Keratinocyte (primary cell): ENCODE results near the gene OSBPL8. TPM values are rescaled to one million over a fixed set of nuclear protein-coding genes. Genes with fewer than 3 reads are reported as not detected.

Experiments
- DNase-seq: peaks from one replicate; pipeline ENCODE4 v3.0.0-alpha.2; 2011; ENCODE audit warnings: low read depth, missing footprints, low spot score
- FAIRE-seq: peaks from 2 replicates; lab custom pipeline; 2011; peaks lifted over from hg19 to GRCh38; lab: Jason Lieb, UNC
- H2AFZ ChIP-seq: 2 replicates; pipeline ENCODE4 v1.6.0; 2012; ENCODE audit warnings: low read length, control low read depth, inconsistent platforms; ENCODE audit not compliant: control insufficient read depth
- H3K27ac ChIP-seq: 2 replicates; pipeline ENCODE4 v1.5.1; 2011; ENCODE audit warnings: low read length; ENCODE audit not compliant: control insufficient read depth, insufficient read depth
- H3K27me3 ChIP-seq: 3 replicates; pipeline ENCODE4 v1.6.0; 2011; ENCODE audit warnings: low read length; ENCODE audit not compliant: control insufficient read depth, insufficient read depth; ENCODE audit errors: extremely low read depth
- H3K36me3 ChIP-seq, 2 experiments: 2 replicates in 1 of 2; 3 replicates in 1 of 2; pipeline ENCODE4 v1.5.1; 2011; ENCODE audit warnings: low read length in 2 of 2, mild to moderate bottlenecking in 1 of 2; ENCODE audit not compliant: control insufficient read depth in 2 of 2, insufficient read depth in 2 of 2; ENCODE audit errors: extremely low read depth in 1 of 2
- H3K4me1 ChIP-seq: 3 replicates; pipeline ENCODE4 v1.5.1; 2011; ENCODE audit warnings: low read length; ENCODE audit not compliant: control insufficient read depth, insufficient read depth; ENCODE audit errors: extremely low read depth
- H3K4me2 ChIP-seq: 3 replicates; pipeline ENCODE4 v1.6.0; 2011; ENCODE audit warnings: low read depth, low read length; ENCODE audit not compliant: control insufficient read depth, insufficient read depth; ENCODE audit errors: extremely low read depth
- H3K4me3 ChIP-seq, 3 experiments: fragments of 200-600 bp in 1 of 3; sonication (generic) in 1 of 3; 2 replicates in 2 of 3; 3 replicates in 1 of 3; pipeline ENCODE4 v1.5.1; 2011 to 2016; ENCODE audit warnings: low read length in 3 of 3, mild to moderate bottlenecking in 3 of 3, control low read depth in 2 of 3, inconsistent platforms in 1 of 3, low read depth in 1 of 3, mixed read lengths in 1 of 3, mixed run types in 1 of 3, moderate library complexity in 1 of 3; ENCODE audit not compliant: control insufficient read depth in 2 of 3, insufficient read depth in 2 of 3; ENCODE audit errors: extremely low read depth in 1 of 3
- H3K79me2 ChIP-seq: 2 replicates; pipeline ENCODE4 v1.6.0; 2012; ENCODE audit warnings: low read length; ENCODE audit not compliant: control insufficient read depth, insufficient read depth
- H3K9ac ChIP-seq: 3 replicates; pipeline ENCODE4 v1.6.0; 2011; ENCODE audit warnings: low read length; ENCODE audit not compliant: control insufficient read depth, insufficient read depth; ENCODE audit errors: extremely low read depth
- H3K9me1 ChIP-seq: 3 replicates; pipeline ENCODE4 v1.6.0; 2011; ENCODE audit warnings: low read length; ENCODE audit not compliant: control insufficient read depth, insufficient read depth; ENCODE audit errors: extremely low read depth
- H3K9me3 ChIP-seq: 2 replicates; pipeline ENCODE4 v1.5.1; 2012; ENCODE audit warnings: low read depth, low read length; ENCODE audit not compliant: control insufficient read depth
- H4K20me1 ChIP-seq: 3 replicates; pipeline ENCODE4 v1.6.0; 2011; ENCODE audit warnings: low read length; ENCODE audit not compliant: control insufficient read depth, insufficient read depth; ENCODE audit errors: extremely low read depth
- CTCF ChIP-seq, 3 experiments: IDR thresholded peaks in 1 of 3; conservative IDR thresholded peaks in 1 of 3; optimal IDR thresholded peaks in 1 of 3; 2 replicates in 2 of 3; 3 replicates in 1 of 3; pipeline versions ENCODE3 to v1.5.1; 2011; ENCODE audit warnings: low read length in 3 of 3, mild to moderate bottlenecking in 3 of 3, moderate library complexity in 2 of 3, control low read depth in 1 of 3, inconsistent platforms in 1 of 3; ENCODE audit not compliant: insufficient read depth in 2 of 3; ENCODE audit errors: extremely low read depth in 1 of 3
- EZH2 ChIP-seq: IDR thresholded peaks from one replicate; pipeline ENCODE4 v1.6.1; 2012; ENCODE audit warnings: inconsistent platforms, mild to moderate bottlenecking, low read length, moderate library complexity
- dilution Hi-C: fragments of 300-500 bp; cut with MboI; formaldehyde crosslinking; loops from one replicate; pipeline ENCODE4 v1.7.0; 2020; ENCODE audit warnings: low sequenced_read_pairs; ENCODE audit not compliant: extremely low pct_ligation_motif_present
- polyA plus RNA-seq, 5 experiments: library from polyadenylated mRNA; depleted of rRNA in 3 of 5; stranded (reverse) in 3 of 5; stranded (forward) in 1 of 5; unstranded in 1 of 5; fragments of >200 nt; gene quantifications; 1 replicate in 1 of 5; 2 replicates in 3 of 5; 3 replicates in 1 of 5; pipeline versions ENCODE4 v1.2.1 to v1.2.3, GENCODE V29; 2011 to 2012; ENCODE audit warnings: missing spikeins in 2 of 5, low read depth in 1 of 5, low replicate concordance in 1 of 5

OSBPL8 gene
- polyA plus RNA-seq, 1 donor (not counting 4 experiments of a cell fraction or from before 2014, with no cell fraction given) = 33.7 TPM

- Histone ChIP-seq H3K4me3 (no peak overlapping the region), H3K27me3 (no peaks in the 10 kb centered on the region), H3K9me1 (peaks cover 3% of the 10 kb centered on the region), H3K36me3 (peaks cover 1 to 9% of the 10 kb centered on the region in 2 experiments), H3K27ac (no peak overlapping the region), H3K9me3 (no peaks in the 10 kb centered on the region), H4K20me1 (no peaks in the 10 kb centered on the region), H3K4me2 (no peak overlapping the region), H3K4me1 (peaks cover 14% of the 10 kb centered on the region), H3K79me2 (no peaks in the 10 kb centered on the region), H3K9ac (no peak overlapping the region), H2AFZ (no peak overlapping the region)
- DNase-seq = no peak
- FAIRE-seq = peak; percentile 9
- dilution Hi-C loops = no loop called here
- TF ChIP-seq EZH2 = no peak
- no peak for TF ChIP-seq CTCF (optimal IDR thresholded peaks at IDR 0.05 in 1 of 3, IDR thresholded peaks at IDR 0.05 in 1 of 3, conservative IDR thresholded peaks at IDR 0.05 in 1 of 3; ENCODE audit: extremely low read depth in 1 of 3, insufficient read depth in 2 of 3, low read length in 3 of 3)
These were observed 185.1 kb downstream of the OSBPL8 start for GRCh38 chr12:76374386-76375020.

GRCh38 chr12:76368230-76368629, 191.3 kb downstream of the OSBPL8 start:
- Histone ChIP-seq H3K9ac (no peak overlapping the region), H3K4me1 (peaks cover 9% of the 10 kb centered on the region), H3K9me1 (no peaks in the 10 kb centered on the region), H4K20me1 (no peaks in the 10 kb centered on the region), H3K36me3 (peaks cover 8 to 10% of the 10 kb centered on the region in 2 experiments), H3K4me2 (no peak overlapping the region), H3K9me3 (no peaks in the 10 kb centered on the region), H3K27me3 (no peaks in the 10 kb centered on the region), H3K79me2 (no peaks in the 10 kb centered on the region), H3K27ac (no peak overlapping the region), H3K4me3 (no peak overlapping the region), H2AFZ (no peak overlapping the region)
- TF ChIP-seq CTCF (optimal IDR thresholded peaks at IDR 0.05 in 1 of 3, IDR thresholded peaks at IDR 0.05 in 1 of 3, conservative IDR thresholded peaks at IDR 0.05 in 1 of 3; ENCODE audit: extremely low read depth in 1 of 3, insufficient read depth in 2 of 3, low read length in 3 of 3) (no peak), EZH2 (no peak)
- no peak for FAIRE-seq
- dilution Hi-C loops = no loop called here
- DNase-seq = no peak
